H1 (cell line): Measurements from ENCODE around the gene LMNB1.
"Not testable (repeated sequence)": the region's sequence is repeated elsewhere in the genome, so short reads cannot be mapped to it uniquely, and the experiment has no call there.

Experiments
- BRCA1 ChIP-seq: IDR thresholded peaks from 2 replicates; pipeline ENCODE4 v1.6.1; 2012; ENCODE audit warnings: low read depth, low read length, improper control_type of control experiment
- EP300 ChIP-seq, 2 experiments: IDR thresholded peaks; 1 replicate in 1 of 2; 2 replicates in 1 of 2; pipeline ENCODE4 v1.6.1; 2011 to 2012; ENCODE audit warnings: low read depth in 2 of 2, low read length in 2 of 2, mild to moderate bottlenecking in 2 of 2, borderline replicate concordance in 1 of 2, inconsistent platforms in 1 of 2, moderate library complexity in 1 of 2
- YY1 ChIP-seq: IDR thresholded peaks from 2 replicates; pipeline ENCODE4 v1.6.1; 2011; ENCODE audit warnings: low read depth, mild to moderate bottlenecking, low read length
- ZNF274 ChIP-seq: IDR thresholded peaks from 2 replicates; pipeline ENCODE4 v1.7.0; 2012; ENCODE audit warnings: low read length, borderline replicate concordance; ENCODE audit errors: extremely low read depth
- TF ChIP-seq, protein P1 (sequence below), 3 experiments: IDR thresholded peaks; 1 replicate in 2 of 3; 2 replicates in 1 of 3; pipeline versions ENCODE4 v1.5.1 to v1.6.1; 2011; ENCODE audit warnings: low read length in 3 of 3, mild to moderate bottlenecking in 3 of 3, inconsistent platforms in 2 of 3, low read depth in 1 of 3, moderate library complexity in 1 of 3; ENCODE audit not compliant: insufficient read depth in 1 of 3; ENCODE audit errors: control extremely low read depth in 1 of 3

GRCh38 chr5:126845470-126846070 is 68.6 kb downstream of the LMNB1 start:
- TF ChIP-seq, protein P1, sequence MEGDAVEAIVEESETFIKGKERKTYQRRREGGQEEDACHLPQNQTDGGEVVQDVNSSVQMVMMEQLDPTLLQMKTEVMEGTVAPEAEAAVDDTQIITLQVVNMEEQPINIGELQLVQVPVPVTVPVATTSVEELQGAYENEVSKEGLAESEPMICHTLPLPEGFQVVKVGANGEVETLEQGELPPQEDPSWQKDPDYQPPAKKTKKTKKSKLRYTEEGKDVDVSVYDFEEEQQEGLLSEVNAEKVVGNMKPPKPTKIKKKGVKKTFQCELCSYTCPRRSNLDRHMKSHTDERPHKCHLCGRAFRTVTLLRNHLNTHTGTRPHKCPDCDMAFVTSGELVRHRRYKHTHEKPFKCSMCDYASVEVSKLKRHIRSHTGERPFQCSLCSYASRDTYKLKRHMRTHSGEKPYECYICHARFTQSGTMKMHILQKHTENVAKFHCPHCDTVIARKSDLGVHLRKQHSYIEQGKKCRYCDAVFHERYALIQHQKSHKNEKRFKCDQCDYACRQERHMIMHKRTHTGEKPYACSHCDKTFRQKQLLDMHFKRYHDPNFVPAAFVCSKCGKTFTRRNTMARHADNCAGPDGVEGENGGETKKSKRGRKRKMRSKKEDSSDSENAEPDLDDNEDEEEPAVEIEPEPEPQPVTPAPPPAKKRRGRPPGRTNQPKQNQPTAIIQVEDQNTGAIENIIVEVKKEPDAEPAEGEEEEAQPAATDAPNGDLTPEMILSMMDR (IDR thresholded peaks at IDR 0.05; ENCODE audit: control extremely low read depth in 1 of 3, insufficient read depth in 1 of 3, low read depth in 1 of 3, low read length in 3 of 3): not testable (repeated sequence)
- TF ChIP-seq EP300 (IDR thresholded peaks at IDR 0.05; ENCODE audit: borderline replicate concordance in 1 of 2, low read depth in 2 of 2, low read length in 2 of 2); ZNF274; BRCA1; YY1: not testable (repeated sequence)
